ENCODE measurements around the gene HYAL4.
"Not testable (repeated sequence)": the region's sequence is repeated elsewhere in the genome, so short reads cannot be mapped to it uniquely, and the experiment has no call there.

The HYAL4 gene

DNA sequence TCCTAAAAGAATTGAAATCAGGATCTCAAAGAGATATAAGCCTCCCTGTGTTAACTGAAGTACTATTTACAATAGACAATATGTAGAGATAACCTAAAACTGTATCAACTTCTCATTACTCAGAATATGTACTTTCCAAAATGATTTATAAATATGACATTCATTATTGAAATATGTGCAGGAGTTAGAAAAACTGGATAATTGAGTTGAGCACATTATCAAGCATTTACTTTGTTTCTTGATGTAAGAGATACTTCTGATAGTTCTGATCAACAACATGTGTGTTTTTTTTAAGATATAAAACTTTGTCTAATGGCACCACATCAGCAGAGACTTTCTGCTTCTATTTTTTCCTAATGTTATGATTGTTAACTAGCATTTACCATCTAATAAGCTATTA is 38.2 kb downstream of the HYAL4 start:
- H3K4me1 ChIP-seq (ENCODE audit: control insufficient read depth, low read length): no peaks in the 10 kb centered on the region
- no peaks in the 10 kb centered on the region for H3K27me3 ChIP-seq (ENCODE audit: control insufficient read depth, low read length)
- H3K4me3 ChIP-seq (ENCODE audit: low read length): no peak overlapping the region
- TF ChIP-seq, protein P1, sequence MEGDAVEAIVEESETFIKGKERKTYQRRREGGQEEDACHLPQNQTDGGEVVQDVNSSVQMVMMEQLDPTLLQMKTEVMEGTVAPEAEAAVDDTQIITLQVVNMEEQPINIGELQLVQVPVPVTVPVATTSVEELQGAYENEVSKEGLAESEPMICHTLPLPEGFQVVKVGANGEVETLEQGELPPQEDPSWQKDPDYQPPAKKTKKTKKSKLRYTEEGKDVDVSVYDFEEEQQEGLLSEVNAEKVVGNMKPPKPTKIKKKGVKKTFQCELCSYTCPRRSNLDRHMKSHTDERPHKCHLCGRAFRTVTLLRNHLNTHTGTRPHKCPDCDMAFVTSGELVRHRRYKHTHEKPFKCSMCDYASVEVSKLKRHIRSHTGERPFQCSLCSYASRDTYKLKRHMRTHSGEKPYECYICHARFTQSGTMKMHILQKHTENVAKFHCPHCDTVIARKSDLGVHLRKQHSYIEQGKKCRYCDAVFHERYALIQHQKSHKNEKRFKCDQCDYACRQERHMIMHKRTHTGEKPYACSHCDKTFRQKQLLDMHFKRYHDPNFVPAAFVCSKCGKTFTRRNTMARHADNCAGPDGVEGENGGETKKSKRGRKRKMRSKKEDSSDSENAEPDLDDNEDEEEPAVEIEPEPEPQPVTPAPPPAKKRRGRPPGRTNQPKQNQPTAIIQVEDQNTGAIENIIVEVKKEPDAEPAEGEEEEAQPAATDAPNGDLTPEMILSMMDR (IDR thresholded peaks at IDR 0.05; ENCODE audit: low read depth, low read length, poor library complexity, severe bottlenecking): no peak
- TF ChIP-seq EZH2phosphoT487 (IDR thresholded peaks at IDR 0.05; ENCODE audit: borderline replicate concordance, low read length): no peak
- no peak overlapping the region for H3K4me2 ChIP-seq (ENCODE audit: low read length)
- no peaks in the 10 kb centered on the region for H3F3A ChIP-seq (ENCODE audit: control insufficient read depth, insufficient read depth)
- no peaks in the 10 kb centered on the region for H3K9me2 ChIP-seq (replicated peaks; ENCODE audit: control insufficient read depth, low read length)
- H3K36me3 ChIP-seq (ENCODE audit: control insufficient read depth, low read length): no peaks in the 10 kb centered on the region
- no peak overlapping the region for H3K27ac ChIP-seq (ENCODE audit: low read depth, low read length)
- H3K9me3 ChIP-seq (ENCODE audit: control insufficient read depth, insufficient read depth, low read length): no peaks in the 10 kb centered on the region
- no peaks in the 10 kb centered on the region for H4K20me1 ChIP-seq (ENCODE audit: control insufficient read depth, insufficient read depth, low read depth, low read length)
- H3K79me2 ChIP-seq (ENCODE audit: control insufficient read depth, low read length): no peaks in the 10 kb centered on the region

DNA sequence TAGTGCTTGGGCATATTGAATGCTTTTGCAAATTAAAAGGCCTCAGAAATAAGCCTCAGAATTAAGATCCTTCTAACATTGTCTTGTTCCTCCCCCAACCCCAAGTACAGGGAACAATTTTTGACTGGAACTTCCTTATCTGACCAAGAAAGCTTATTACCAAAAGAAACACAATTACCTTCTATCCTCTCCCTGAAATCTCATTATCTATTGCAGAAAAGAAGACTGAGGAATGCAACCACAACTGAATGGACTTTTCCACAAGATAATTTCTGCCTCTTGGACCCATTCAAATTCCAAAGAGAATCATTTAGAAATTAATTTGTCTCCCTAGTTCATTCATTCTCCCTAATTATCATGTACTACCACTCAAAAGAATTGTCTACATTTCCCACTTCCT is 43.2 kb downstream of the HYAL4 start:
- Histone ChIP-seq H3K27me3 (ENCODE audit: control insufficient read depth, low read length) (no peaks in the 10 kb centered on the region), H3K27ac (ENCODE audit: low read depth, low read length) (no peak overlapping the region), H3K9me3 (ENCODE audit: control insufficient read depth, insufficient read depth, low read length) (0 out of 2 replicates have a peak, but pooled peaks cover 3% of the 10 kb centered on the region), H3K36me3 (ENCODE audit: control insufficient read depth, low read length) (no peaks in the 10 kb centered on the region), H3K9me2 (replicated peaks; ENCODE audit: control insufficient read depth, low read length) (no peaks in the 10 kb centered on the region), H3F3A (ENCODE audit: control insufficient read depth, insufficient read depth) (no peaks in the 10 kb centered on the region), H3K4me3 (ENCODE audit: low read length) (no peak overlapping the region), H3K79me2 (ENCODE audit: control insufficient read depth, low read length) (no peaks in the 10 kb centered on the region), H3K4me2 (ENCODE audit: low read length) (no peak overlapping the region), H4K20me1 (ENCODE audit: control insufficient read depth, insufficient read depth, low read depth, low read length) (no peaks in the 10 kb centered on the region), H3K4me1 (ENCODE audit: control insufficient read depth, low read length) (no peaks in the 10 kb centered on the region)
- TF ChIP-seq EZH2phosphoT487 (IDR thresholded peaks at IDR 0.05; ENCODE audit: borderline replicate concordance, low read length): no peak
- TF ChIP-seq, protein P1 (IDR thresholded peaks at IDR 0.05; ENCODE audit: low read depth, low read length, poor library complexity, severe bottlenecking): no peak

DNA sequence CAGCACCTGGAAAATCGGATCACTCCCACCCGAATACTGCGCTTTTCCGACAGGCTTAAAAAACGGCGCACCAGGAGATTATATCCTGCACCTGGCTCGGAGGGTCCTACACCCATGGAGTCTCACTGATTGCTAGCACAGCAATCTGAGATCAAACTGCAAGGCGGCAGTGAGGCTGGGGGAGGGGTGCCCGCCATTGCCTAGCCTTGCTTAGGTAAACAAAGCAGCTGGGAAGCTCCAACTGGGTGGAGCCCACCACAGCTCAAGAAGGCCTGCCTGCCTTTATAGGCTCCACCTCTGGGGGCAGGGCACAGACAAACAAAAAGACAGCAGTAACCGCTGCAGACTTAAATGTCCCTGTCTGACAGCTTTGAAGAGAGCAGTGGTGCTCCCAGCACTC is 49.8 kb downstream of the HYAL4 start:
- not testable (repeated sequence) for H3F3A ChIP-seq (ENCODE audit: control insufficient read depth, insufficient read depth); H4K20me1 ChIP-seq (ENCODE audit: control insufficient read depth, insufficient read depth, low read depth, low read length); H3K4me3 ChIP-seq (ENCODE audit: low read length); H3K27ac ChIP-seq (ENCODE audit: low read depth, low read length); H3K4me2 ChIP-seq (ENCODE audit: low read length); H3K9me2 ChIP-seq (replicated peaks; ENCODE audit: control insufficient read depth, low read length); H3K4me1 ChIP-seq (ENCODE audit: control insufficient read depth, low read length); H3K36me3 ChIP-seq (ENCODE audit: control insufficient read depth, low read length); H3K27me3 ChIP-seq (ENCODE audit: control insufficient read depth, low read length); H3K79me2 ChIP-seq (ENCODE audit: control insufficient read depth, low read length); H3K9me3 ChIP-seq (ENCODE audit: control insufficient read depth, insufficient read depth, low read length)

DNA sequence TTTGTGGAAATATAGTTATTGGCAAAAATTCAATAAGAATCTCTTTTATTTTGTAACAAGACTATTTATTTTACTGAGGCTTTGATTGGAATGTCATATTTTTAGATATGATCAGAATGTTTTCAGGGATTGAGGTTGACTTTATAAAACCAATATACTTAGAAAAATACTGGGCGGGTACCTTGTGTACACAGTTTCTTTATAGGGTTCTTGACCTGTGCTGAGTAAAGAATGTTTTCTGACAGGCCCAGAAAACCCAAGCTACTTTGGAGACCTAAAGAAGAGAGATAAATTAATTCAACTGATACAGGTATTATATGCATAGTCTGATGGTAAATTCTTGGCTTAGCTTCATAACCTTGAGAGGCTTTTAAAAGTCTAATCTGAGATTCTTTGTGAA is 56.1 kb downstream of the HYAL4 start:
- Histone ChIP-seq H3K4me3 (ENCODE audit: low read length) (no peak overlapping the region), H3K4me2 (ENCODE audit: low read length) (no peak overlapping the region), H3K79me2 (ENCODE audit: control insufficient read depth, low read length) (no peaks in the 10 kb centered on the region), H3K9me3 (ENCODE audit: control insufficient read depth, insufficient read depth, low read length) (no peaks in the 10 kb centered on the region), H3K4me1 (ENCODE audit: control insufficient read depth, low read length) (no peaks in the 10 kb centered on the region), H3K36me3 (ENCODE audit: control insufficient read depth, low read length) (no peaks in the 10 kb centered on the region), H3K27me3 (ENCODE audit: control insufficient read depth, low read length) (no peaks in the 10 kb centered on the region), H4K20me1 (ENCODE audit: control insufficient read depth, insufficient read depth, low read depth, low read length) (no peaks in the 10 kb centered on the region), H3K9me2 (replicated peaks; ENCODE audit: control insufficient read depth, low read length) (no peaks in the 10 kb centered on the region; the same call in 1 of the 2 replicates), H3K27ac (ENCODE audit: low read depth, low read length) (no peak overlapping the region), H3F3A (ENCODE audit: control insufficient read depth, insufficient read depth) (no peaks in the 10 kb centered on the region)
- TF ChIP-seq, protein P1 (IDR thresholded peaks at IDR 0.05; ENCODE audit: low read depth, low read length, poor library complexity, severe bottlenecking): no peak
- TF ChIP-seq EZH2phosphoT487 (IDR thresholded peaks at IDR 0.05; ENCODE audit: borderline replicate concordance, low read length): no peak

Measured in DOHH2 (cell line).